HG02884 (cell line): ENCODE measurements around the gene LRRTM4.
"Not testable (repeated sequence)": the region's sequence is repeated elsewhere in the genome, so short reads cannot be mapped to it uniquely, and the experiment has no call there.

ENCODE experiments used
- ATAC-seq: cut with Tn5 transposase; IDR thresholded peaks from one replicate; pipeline ENCODE4 v1.9.1; 2021; ENCODE audit warnings: mild to moderate bottlenecking, moderate library complexity; ENCODE audit not compliant: unreplicated experiment

LRRTM4 gene

GRCh38 chr2:76921006-76921405, 601.2 kb downstream of the LRRTM4 start:
- no peak for ATAC-seq

GRCh38 chr2:76895469-76895868, 626.7 kb downstream of the LRRTM4 start:
- ATAC-seq: no peak

DNA sequence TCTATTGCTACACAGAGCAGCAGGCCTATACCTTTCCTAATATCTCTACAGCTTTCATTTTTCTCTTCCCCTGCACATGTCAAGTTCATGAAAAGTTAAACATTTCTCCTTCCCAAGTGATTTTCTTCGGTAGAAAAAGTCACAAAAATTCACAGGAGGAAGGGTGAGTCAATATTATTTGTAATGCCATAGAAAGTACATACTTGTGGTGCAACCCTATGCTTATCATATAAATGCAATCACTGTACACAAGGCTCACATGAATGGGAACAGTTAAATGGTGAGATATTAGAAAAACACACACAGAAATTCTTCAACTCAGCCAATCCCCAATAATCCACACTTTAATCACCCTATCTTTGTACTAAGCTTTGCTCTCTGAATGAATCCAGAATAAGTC, 651.6 kb downstream of the LRRTM4 start:
- ATAC-seq: no peak

DNA sequence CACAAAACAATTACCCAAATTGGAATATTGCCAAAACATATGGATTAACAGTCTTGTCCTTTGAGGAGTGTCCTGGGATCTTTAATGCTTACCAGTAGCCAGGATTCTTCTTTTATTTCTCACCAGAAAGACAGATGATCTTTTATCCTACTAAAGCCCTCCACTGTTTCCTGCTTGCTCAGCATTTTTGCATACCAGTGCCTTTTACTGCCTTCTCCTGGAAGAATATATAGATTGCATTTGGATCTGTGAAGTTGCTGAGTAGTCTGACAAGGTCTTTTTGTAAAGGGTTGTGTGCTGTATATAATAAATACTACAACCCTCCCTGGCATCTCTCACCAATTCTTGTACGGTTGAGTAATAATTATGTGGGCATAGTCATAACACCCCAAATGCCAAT, 652.2 kb downstream of the LRRTM4 start:
- ATAC-seq: no peak

DNA sequence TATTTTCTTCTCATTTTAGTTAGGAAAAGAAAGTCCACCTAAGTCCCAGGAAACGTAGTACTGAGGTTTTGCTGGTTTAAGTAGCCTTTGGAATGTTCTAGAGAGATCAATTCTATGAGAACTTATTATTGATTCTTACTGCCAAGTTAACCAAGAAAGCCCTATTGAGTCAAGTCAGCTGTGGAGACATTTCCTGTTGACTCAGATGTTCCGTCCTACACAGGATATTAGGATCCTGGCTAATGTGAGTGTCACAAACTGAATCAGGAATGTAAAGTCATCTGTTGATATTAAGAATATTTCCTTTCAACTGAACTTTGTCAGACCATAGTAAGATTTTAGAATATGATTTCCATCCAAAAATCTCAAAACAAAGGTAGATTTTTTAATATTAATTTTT, 654.3 kb downstream of the LRRTM4 start:
- no peak for ATAC-seq

GRCh38 chr2:76866464-76866863, 655.7 kb downstream of the LRRTM4 start:
- ATAC-seq: no peak

DNA sequence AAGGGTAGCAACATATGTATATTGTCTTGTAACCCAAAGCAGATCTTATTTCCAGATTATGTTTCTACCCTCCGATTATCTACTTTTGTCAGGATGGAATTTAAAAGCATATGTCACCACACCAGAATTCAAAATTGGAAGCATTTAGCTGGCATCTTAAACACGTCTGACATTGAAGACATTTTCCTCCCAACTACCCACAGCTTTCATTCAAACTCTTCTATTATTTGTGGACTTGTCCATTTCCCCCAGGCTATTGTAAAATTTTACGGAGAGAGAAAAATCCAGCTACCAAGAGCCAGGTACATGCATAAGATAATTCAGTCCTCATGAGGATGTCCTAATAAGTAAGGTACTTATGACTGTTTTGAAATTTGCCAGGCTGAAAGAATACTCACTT, 659.3 kb downstream of the LRRTM4 start:
- ATAC-seq: no peak

DNA sequence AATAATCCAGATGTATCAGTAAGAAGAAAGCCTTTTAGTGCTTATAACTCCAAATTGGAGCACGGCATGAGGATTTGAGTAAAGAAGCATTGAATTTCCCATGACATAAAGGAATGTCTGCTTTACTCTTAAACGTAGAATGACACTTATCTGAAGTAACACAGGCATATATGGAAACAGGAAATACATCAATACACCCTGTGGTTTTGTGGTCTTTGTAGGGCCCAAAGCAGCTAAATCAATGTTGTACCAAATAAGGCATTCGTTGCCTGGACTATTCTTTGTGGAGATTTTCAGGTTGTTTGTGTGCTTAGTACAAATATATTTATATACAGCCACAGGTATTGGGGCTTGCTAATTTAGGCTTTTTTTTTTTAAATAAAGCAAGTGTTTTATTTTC, 660.5 kb downstream of the LRRTM4 start:
- ATAC-seq: no peak

- ATAC-seq: no peak
Measured at GRCh38 chr2:76851000-76851399, 671.2 kb downstream of the LRRTM4 start.

- no peak for ATAC-seq
Measured at GRCh38 chr2:76849086-76849485, 673.1 kb downstream of the LRRTM4 start.

GRCh38 chr2:76839826-76840225, 682.4 kb downstream of the LRRTM4 start:
- no peak for ATAC-seq

DNA sequence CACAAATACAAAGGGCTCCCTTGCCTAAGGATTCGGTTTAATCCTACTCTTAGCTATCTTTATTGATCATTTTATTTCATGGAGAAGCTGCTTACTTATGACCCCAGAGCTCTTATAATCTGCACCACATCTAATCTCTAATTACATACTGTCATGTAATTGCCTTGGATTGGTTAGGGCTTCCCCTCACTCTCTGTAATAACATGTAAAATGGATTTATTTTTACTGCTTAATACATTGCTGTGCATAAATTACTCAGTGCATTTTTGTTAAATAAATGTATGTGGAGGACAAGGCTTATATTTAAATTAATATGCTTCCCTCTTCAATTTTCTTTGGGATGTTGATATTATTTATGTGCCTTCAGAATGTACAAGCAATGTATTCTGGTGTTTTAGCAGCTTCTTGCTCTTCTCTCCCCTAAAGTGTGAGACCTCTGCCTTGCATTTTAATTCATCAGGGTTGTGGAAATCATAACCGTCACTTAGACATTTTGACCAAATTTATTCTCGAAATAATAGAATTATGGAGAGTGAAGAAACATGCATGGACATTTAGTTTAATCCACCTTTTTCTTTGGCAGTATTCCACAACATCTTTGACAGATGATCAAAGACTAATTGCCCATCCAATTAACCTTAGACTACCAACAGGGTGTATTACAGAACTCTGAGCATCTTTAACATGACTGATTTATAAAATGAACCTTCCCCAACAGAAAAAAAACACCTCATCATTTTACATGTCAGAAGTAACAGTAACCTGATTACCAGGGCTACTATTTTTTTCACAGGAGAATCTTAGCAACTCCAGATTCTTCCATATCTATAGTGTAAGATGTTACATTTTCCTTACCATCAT, 692.6 kb downstream of the LRRTM4 start:
- no peak for ATAC-seq

DNA sequence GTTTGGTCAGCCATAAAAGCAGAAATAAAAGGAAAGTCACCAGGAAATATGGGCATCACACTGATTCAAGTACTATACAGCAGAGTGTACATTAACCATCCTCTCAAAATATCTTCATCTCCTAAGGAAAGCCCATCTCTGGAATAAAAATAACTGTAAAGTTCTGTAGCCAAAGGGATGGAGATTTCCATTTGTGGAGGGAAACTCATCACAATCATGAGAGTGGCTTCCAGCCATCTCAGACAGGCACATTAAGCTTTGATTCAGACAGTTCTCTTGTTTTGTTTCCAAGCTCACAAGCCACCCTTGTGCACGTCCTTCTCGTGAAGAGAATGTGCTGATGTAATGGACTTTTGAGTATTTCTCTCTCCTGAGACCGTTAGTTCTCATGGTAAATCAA, 695.5 kb downstream of the LRRTM4 start:
- ATAC-seq: no peak

GRCh38 chr2:76825140-76825970, 696.8 kb downstream of the LRRTM4 start:
- ATAC-seq: no peak

DNA sequence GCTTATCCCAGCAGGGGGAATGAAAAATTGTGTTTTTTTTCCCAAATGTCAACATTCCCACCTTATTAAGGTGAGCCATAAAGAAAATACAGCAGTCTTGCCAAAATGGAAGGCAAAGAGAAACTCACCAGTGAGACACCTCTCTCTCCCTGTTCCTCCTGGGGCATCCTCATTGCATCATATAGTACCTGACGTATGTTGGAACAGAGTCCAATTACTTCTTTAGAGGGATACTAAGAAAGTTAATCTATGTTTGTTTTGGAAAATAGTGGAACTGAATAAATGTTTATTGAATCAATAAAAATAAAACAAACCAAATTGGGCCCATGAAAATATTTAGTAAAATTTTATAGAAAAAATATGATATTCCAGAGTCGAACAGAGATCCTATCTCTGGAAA, 700.4 kb downstream of the LRRTM4 start:
- no peak for ATAC-seq

DNA sequence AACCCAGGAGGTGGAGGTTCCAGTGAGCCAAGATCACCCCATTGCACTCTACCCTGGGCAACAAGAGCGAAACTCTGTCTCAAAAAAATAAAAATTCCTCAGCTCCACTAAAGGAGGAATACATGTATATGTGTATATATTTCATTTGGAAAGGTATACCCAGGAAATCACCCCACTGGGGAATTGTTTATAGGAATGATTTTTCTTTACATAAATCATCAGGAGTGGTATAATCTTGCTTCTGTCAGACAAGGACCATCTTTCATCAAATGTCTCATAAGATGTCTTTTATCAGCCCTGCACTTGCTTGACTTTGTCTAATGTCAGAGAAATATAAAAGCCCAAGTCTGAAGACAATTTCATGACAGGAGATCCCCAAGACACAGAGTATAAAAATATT, 709.1 kb downstream of the LRRTM4 start:
- no peak for ATAC-seq

- no peak for ATAC-seq
Measured at GRCh38 chr2:76812156-76812555, 710.0 kb downstream of the LRRTM4 start.

- no peak for ATAC-seq
Measured at GRCh38 chr2:76809136-76809535, 713.0 kb downstream of the LRRTM4 start.

DNA sequence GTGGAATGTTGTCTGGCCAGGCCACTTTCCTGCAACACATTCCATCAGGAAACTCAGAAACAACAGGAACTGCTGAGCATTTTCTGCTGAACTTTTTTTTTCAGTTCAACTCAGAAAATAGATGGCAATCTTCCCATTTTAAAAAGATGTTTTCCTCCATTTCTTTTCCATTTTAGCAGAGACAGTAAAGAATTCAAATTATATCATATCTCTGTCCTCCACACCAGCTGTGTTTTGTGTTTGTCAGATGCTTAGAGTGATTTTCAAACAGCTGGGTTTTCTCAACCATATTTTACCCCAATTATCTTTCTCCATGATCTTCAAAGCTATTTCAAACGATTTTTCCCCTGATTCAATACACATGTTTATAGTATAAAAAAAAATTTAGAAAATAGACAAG, 713.4 kb downstream of the LRRTM4 start:
- no peak for ATAC-seq

DNA sequence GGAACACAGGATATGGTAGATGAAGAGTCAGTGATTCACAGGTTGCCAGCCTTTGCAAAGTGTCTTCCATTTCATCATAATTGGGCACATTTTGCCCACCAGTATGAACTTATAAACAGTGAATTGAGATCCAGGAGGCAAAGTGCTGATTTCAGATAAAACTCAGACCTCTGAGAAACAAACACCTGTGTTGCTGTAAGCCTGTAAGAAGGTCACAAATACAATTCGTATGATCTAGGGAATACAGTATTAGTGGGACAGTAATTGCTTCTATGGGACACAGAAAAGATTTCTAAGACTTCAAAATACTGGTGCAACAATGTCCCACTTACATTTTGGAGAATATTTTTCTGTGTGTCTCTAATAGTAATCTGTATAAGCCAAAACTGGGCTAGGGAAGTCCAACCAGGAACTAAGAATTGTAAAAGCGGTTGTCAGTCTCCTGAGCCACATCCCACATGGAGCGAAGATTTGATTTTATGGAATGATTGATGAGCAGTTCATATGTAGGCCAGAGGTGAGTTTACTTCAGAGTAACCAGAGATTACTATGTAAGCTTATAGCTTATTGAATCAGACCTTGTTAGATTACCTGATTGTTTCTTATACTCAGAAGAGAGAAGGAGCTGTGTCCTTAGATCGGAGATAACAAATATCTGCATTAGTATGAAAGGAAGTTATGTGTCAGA, 728.4 kb downstream of the LRRTM4 start:
- no peak for ATAC-seq

DNA sequence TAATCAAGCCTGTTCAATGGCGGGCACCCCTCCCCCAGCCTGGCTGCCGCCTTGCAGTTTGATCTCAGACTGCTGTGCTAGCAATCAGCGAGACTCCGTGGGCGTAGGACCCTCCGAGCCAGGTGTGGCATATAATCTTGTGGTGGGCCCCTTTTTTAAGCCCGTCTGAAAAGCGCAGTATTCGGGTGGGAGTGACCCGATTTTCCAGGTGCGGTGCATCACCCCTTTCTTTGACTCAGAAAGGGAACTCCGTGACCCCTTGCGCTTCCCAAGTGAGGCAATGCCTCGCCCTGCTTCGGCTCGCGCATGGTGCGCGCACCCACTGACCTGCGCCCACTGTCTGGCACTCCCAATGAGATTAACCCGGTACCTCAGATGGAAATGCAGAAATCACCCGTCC, 740.9 kb downstream of the LRRTM4 start:
- not testable (repeated sequence) for ATAC-seq

- ATAC-seq: no peak
Measured at GRCh38 chr2:76763276-76763675, 758.9 kb downstream of the LRRTM4 start.
